ENCODE results near the gene RRP9. TPM values are rescaled to one million over a fixed set of nuclear protein-coding genes. Genes with fewer than 3 reads are reported as not detected.

Gene RRP9
- total and polyA plus RNA-seq, 2 donors (not counting 3 experiments of a cell fraction or from before 2014, with no cell fraction given) = 26.0 to 30.1 TPM

DNA sequence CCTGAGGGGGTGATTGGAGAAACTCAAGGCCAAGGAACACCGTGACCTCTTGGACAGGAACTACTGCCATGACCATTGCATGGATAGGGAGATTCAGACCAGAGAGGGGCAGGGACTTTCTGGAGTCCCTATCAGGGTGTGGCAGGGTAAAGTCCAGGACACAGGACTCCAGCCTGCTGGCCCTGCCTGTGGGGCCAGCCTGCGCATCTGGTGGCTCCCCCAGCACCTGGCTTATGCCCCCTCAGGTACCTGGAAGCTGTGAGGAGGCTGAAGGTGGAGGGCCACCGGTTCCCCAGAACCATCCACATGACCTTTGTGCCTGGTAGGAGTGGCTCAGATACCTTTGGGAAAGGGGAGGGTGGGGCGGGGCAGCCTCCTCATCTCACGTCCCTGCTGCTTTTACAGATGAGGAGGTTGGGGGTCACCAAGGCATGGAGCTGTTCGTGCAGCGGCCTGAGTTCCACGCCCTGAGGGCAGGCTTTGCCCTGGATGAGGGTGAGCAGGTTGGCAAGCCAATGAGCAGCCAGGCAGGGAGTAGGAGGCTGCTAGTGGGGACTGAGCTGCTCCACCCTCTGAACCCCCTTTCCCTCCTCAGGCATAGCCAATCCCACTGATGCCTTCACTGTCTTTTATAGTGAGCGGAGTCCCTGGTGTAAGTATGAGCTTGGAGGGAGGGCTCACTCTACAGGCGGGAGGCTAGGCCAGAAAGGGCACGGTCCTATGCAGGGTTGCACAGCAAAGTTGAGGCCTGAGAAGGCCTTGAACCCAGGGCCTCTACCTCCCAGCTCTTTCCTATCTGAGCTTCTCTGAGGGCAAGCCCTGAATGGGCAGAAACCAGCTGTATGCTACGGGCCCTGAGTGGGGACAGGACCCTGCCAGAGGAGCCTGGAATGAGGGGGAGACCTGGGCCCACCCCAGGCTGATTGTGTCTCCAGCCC, 44.6 kb upstream of the RRP9 start:
- Histone ChIP-seq H3K36me3 (ENCODE audit: control insufficient read depth in 2 of 2, extremely low read depth in 1 of 2, insufficient read depth in 2 of 2, low read length in 2 of 2) (no peaks in the 10 kb centered on the region), H2AFZ (ENCODE audit: low read depth, low read length) (no peak overlapping the region), H3K9me1 (replicated peaks; ENCODE audit: control insufficient read depth, extremely low read depth, insufficient read depth, low read length) (no peaks in the 10 kb centered on the region), H3K27ac (ENCODE audit: insufficient read depth, low read depth, low read length) (no peak overlapping the region), H3K4me1 (ENCODE audit: control insufficient read depth, extremely low read depth, insufficient read depth, low read length) (peaks cover 14% of the 10 kb centered on the region), H3K79me2 (ENCODE audit: control insufficient read depth, insufficient read depth, low read length) (no peaks in the 10 kb centered on the region), H3K4me3 (replicated peaks in 1 of 3; ENCODE audit: insufficient read depth in 1 of 3, low read depth in 1 of 3, low read length in 3 of 3) (no peak overlapping the region), H3K27me3 (ENCODE audit: control insufficient read depth in 2 of 2, insufficient read depth in 2 of 2, low read length in 2 of 2) (no peaks in the 10 kb centered on the region), H3K4me2 (ENCODE audit: insufficient read depth, low read length) (no peak overlapping the region), H3K9me3 (replicated peaks; ENCODE audit: control insufficient read depth, insufficient read depth, low read length) (no peaks in the 10 kb centered on the region), H3K9ac (replicated peaks; ENCODE audit: extremely low read depth, insufficient read depth, low read length) (no peak overlapping the region), H4K20me1 (replicated peaks; ENCODE audit: control insufficient read depth, extremely low read depth, insufficient read depth, low read length) (no peaks in the 10 kb centered on the region)
- POLR2A ChIA-PET = interaction anchor here (1.2 kb wide), 1 partner anchor 10 kb away, joined by 6 read pairs; the partner anchor contains the start of gene RPL29
- BruUV-seq (replicated peaks) = no TSS peak
- TF ChIP-seq EZH2 (IDR thresholded peaks at IDR 0.05; ENCODE audit: borderline replicate concordance, low read depth, low read length, severe bottlenecking) = no peak
- TF ChIP-seq POLR2A (IDR thresholded peaks at IDR 0.05; ENCODE audit: low read depth, low read length) = no peak
- TF ChIP-seq JUN (IDR thresholded peaks at IDR 0.05; ENCODE audit: borderline replicate concordance, insufficient read depth, insufficient read length, low read depth) = no peak
- intact Hi-C loops (cut with micrococcal nuclease) = no loop called here
- CTCF ChIA-PET = no interaction called here
- no peak for FAIRE-seq
- no peak for DNase-seq (ENCODE audit: low read depth, low spot score)
- dilution Hi-C loops (cut with MboI; ENCODE audit: extremely low pct_ligation_motif_present, low sequenced_read_pairs) = no loop called here

DNA sequence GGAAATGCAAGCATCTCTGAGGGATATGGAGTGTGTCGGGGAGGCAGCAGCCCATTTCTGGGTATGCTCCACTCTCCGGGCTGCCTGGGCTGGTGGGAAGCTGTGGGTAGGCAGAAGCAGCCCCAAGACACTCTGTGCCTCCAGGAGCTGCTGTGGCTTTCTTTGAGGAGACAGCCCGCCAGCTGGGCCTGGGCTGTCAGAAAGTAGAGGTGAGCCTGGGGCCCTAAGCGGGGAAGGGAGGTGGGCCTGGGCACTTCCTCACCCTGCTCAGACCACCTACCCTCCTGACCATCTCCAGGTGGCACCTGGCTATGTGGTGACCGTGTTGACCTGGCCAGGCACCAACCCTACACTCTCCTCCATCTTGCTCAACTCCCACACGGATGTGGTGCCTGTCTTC, 43.4 kb upstream of the RRP9 start:
- no peaks in the 10 kb centered on the region for H3K27me3 ChIP-seq (ENCODE audit: control insufficient read depth in 2 of 2, insufficient read depth in 2 of 2, low read length in 2 of 2)
- H3K4me3 ChIP-seq (replicated peaks in 1 of 3; ENCODE audit: insufficient read depth in 1 of 3, low read depth in 1 of 3, low read length in 3 of 3) = no peak overlapping the region
- H3K9me1 ChIP-seq (replicated peaks; ENCODE audit: control insufficient read depth, extremely low read depth, insufficient read depth, low read length) = no peaks in the 10 kb centered on the region
- no peak overlapping the region for H3K27ac ChIP-seq (ENCODE audit: insufficient read depth, low read depth, low read length)
- TF ChIP-seq POLR2AphosphoS5 (IDR thresholded peaks at IDR 0.05; ENCODE audit: insufficient read depth, low read depth, low read length) (no peak), POLR2A (IDR thresholded peaks at IDR 0.05; ENCODE audit: low read depth, low read length) (no peak), GATA2 (IDR thresholded peaks at IDR 0.05; ENCODE audit: insufficient read depth, insufficient read length, low read depth, low read length) (no peak), MYC (IDR thresholded peaks at IDR 0.05; ENCODE audit: low read depth, low read length) (no peak), EZH2 (IDR thresholded peaks at IDR 0.05; ENCODE audit: borderline replicate concordance, low read depth, low read length, severe bottlenecking) (no peak), JUN (IDR thresholded peaks at IDR 0.05; ENCODE audit: borderline replicate concordance, insufficient read depth, insufficient read length, low read depth) (no peak)
- TF ChIP-seq, protein P1, sequence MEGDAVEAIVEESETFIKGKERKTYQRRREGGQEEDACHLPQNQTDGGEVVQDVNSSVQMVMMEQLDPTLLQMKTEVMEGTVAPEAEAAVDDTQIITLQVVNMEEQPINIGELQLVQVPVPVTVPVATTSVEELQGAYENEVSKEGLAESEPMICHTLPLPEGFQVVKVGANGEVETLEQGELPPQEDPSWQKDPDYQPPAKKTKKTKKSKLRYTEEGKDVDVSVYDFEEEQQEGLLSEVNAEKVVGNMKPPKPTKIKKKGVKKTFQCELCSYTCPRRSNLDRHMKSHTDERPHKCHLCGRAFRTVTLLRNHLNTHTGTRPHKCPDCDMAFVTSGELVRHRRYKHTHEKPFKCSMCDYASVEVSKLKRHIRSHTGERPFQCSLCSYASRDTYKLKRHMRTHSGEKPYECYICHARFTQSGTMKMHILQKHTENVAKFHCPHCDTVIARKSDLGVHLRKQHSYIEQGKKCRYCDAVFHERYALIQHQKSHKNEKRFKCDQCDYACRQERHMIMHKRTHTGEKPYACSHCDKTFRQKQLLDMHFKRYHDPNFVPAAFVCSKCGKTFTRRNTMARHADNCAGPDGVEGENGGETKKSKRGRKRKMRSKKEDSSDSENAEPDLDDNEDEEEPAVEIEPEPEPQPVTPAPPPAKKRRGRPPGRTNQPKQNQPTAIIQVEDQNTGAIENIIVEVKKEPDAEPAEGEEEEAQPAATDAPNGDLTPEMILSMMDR (IDR thresholded peaks at IDR 0.05; ENCODE audit: extremely low read depth in 1 of 2, insufficient read depth in 1 of 2, low read depth in 1 of 2, low read length in 2 of 2) = no peak
- H2AFZ ChIP-seq (ENCODE audit: low read depth, low read length) = no peak overlapping the region
- no peaks in the 10 kb centered on the region for H3K79me2 ChIP-seq (ENCODE audit: control insufficient read depth, insufficient read depth, low read length)
- H3K36me3 ChIP-seq (ENCODE audit: control insufficient read depth in 2 of 2, extremely low read depth in 1 of 2, insufficient read depth in 2 of 2, low read length in 2 of 2) = no peaks in the 10 kb centered on the region
- H3K4me1 ChIP-seq (ENCODE audit: control insufficient read depth, extremely low read depth, insufficient read depth, low read length) = peaks cover 14% of the 10 kb centered on the region
- no peaks in the 10 kb centered on the region for H4K20me1 ChIP-seq (replicated peaks; ENCODE audit: control insufficient read depth, extremely low read depth, insufficient read depth, low read length)
- DNase-seq (ENCODE audit: low read depth, low spot score) (no peak), FAIRE-seq (no peak)
- intact Hi-C loops (cut with micrococcal nuclease) (no loop called here), dilution Hi-C loops (cut with MboI; ENCODE audit: extremely low pct_ligation_motif_present, low sequenced_read_pairs) (no loop called here)
- H3K4me2 ChIP-seq (ENCODE audit: insufficient read depth, low read length) = no peak overlapping the region
- no peaks in the 10 kb centered on the region for H3K9me3 ChIP-seq (replicated peaks; ENCODE audit: control insufficient read depth, insufficient read depth, low read length)
- no TSS peak for BruUV-seq (replicated peaks)
- CTCF ChIA-PET = no interaction called here
- H3K9ac ChIP-seq (replicated peaks; ENCODE audit: extremely low read depth, insufficient read depth, low read length) = no peak overlapping the region
- POLR2A ChIA-PET = no interaction called here

Measured in endothelial cell of umbilical vein (primary cell).